G401 (cell line): ENCODE measurements around the gene PEX14. TPM values are rescaled to one million over a fixed set of nuclear protein-coding genes. Genes with fewer than 3 reads are reported as not detected.

Experiments
- DNase-seq: peaks from one replicate; pipeline ENCODE4 v3.0.0-alpha.2; 2015; ENCODE audit warnings: low spot score
- in situ Hi-C: cut with HindIII; loops from 2 replicates; pipeline ENCODE4 v1.10.0; 2016; ENCODE audit warnings: low sequenced_read_pairs, mixed read lengths
- total RNA-seq: library from RNA; depleted of rRNA; stranded (reverse); fragments of >200 nt; shearing (Covaris generic); gene quantifications from 2 replicates; pipeline ENCODE4 v1.2.3, GENCODE V29; 2014

Gene PEX14
- total RNA-seq, 1 experiment from 2014 or later = 34.7 TPM

DNA sequence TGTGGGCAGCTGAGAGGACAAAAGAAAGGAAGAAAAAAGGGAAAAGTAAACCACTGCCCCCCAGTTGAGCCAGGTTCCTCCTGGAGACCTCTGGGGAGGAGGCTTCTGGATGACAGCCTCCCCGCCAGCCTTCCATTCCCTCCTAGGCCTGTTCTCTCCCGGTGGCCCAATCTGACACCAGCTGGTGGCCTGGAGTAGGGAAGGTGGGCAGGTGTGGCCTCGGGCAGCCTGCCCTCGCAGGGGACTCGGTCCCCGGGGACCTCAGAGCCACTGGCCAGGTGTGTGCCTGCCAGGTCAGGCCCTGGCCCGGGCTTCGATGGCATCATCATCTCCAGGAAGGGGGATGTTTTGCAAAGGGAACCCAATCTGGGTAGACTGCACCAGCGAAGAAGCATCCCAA lies 162.7 kb downstream of the PEX14 start:
- DNase-seq = no peak
- in situ Hi-C loops = no loop called here

DNA sequence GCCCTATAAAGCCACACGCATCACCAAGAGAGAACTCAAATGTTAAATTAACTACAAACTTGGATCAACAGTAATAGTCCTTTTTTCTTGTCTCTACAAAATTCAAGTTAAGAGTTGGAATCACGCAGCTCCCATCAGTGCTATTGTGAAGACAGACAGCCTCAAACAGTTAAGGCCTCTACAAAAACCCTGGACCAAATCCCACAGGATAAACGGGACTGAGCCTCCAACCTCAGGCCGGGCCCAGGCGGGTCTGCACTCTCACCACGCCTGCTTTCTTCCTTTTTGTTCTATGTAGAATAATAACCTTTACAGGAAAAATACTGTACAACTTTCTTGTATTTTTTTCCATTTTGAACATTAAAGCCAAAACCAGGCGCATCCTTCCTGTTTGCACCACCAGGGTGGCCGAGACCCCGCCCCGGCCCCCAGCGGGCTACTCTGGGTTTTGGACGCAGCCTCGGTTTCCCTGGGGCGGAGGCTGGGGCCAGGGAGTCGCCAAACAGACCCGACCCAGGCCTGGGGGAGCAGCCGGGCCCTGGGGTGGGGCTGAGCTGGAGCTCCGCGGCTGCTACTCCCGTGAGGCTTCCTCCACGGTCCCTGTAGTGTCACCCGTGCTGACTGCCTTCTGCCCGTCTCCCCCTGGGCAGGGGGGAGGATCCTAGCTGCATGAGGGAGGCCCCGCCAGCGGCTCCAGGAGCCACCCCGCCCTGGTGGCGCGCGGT lies 163.2 kb downstream of the PEX14 start:
- DNase-seq = no peak

GRCh38 chr1:10638559-10639005 lies 163.8 kb downstream of the PEX14 start:
- DNase-seq = no peak
- in situ Hi-C loops = no loop called here

More for the DNA sequence above, 163.2 kb downstream of the PEX14 start:
- in situ Hi-C loops = no loop called here

DNA sequence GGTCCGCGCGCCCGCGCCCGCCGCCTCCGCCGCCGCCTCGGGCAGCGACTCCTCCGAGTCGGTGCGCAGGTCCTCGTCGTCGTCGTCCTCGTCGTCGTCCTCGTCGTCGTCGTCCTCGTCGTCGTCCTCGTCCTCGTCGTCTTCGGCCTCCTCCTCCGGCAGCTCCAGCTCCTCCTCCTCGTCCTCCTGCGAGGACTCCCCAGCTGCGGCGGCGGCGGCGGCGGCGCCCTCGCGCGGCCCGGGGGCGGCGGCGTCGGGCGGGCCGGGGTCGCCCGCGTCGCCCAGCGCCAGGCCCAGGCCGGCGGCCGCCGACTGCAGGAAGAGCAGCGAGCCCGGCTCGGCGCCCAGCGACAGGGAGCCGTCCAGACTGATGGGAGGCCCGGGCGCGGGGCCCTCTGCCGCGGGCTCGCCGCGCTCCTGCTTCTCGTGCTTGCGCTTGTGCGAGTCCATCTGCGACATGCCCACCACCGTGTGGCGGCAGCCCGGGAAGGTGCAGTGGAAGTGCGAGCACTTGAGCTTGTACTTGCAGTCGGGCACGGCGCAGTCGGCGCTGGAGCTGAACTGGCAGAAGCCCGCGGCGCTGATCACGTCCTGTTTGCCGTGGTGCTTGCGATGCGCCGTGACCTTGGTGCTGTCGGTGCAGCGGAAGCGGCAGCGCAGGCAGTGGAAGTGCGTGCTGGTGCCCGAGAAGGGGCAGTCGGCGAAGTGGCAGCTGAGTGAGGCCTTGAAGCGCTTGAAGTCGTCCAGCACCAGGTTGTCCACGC lies 164.4 kb downstream of the PEX14 start:
- no peak for DNase-seq
- in situ Hi-C loops = no loop called here

DNA sequence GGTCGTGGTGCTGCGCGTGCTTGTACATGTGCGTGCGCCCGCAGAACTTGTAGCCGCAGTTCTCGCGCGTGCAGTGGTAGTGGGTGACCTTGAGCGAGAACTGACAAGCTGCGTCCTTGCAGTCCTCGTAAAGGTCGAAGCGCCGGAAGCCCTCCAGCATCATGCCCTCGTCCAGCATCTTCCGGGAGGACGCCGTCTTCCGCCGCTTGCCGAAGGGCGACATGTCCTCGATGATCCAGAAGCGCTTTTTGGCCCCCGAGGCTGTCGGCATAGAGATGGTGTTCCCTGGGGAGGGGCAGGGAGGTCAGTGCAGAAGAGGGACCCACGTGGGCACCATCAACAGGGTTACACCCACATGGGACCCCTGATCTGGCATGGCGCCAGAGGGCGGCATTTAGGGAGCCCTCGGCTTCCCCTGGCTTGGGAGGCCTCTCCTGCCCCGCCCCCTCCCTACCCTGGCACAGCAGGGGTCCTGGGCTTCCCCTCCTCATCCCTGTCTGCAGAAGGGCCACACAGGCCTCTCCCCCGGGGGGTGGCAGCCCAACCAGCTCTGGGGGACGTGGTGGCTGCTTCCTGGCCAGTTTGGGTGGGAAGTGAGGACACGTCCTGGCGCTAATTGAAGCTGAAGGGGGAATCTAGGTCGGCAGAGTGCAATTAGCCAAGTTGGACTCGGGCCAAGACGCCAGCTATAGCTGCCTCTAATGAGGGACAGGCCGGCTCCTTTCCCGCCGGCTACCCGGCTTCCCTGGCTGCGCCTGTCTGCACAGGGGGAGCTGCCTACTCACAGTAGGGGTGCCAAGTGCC lies 165.2 kb downstream of the PEX14 start:
- DNase-seq = peak; percentile 66
- in situ Hi-C loops = no loop called here

- no peak for DNase-seq
- in situ Hi-C loops = no loop called here
These were observed 166.2 kb downstream of the PEX14 start for GRCh38 chr1:10640843-10641553.

DNA sequence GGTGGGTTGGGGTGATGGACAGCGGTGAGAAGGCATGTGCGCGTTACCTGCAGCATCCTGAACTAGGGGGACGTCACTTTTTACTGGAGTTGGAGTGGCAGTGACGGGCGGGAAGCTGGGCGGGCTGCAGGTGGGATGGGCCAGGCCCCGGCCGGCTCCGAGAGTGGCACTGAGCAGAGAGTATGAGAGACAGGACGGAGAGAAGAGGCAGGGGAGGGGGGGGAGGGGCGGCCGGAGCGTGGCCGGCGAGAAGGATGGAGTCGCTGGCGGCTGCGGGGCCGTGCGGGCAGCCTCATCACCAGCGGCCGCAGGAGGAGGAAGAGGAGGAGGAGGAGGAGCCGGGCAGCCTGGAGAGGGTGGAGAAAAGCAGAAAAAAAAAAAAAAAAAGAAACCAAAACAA lies 167.2 kb downstream of the PEX14 start:
- DNase-seq = no peak
- in situ Hi-C loops = no loop called here

- DNase-seq = no peak
These were observed 167.8 kb downstream of the PEX14 start for GRCh38 chr1:10642403-10643080.

DNA sequence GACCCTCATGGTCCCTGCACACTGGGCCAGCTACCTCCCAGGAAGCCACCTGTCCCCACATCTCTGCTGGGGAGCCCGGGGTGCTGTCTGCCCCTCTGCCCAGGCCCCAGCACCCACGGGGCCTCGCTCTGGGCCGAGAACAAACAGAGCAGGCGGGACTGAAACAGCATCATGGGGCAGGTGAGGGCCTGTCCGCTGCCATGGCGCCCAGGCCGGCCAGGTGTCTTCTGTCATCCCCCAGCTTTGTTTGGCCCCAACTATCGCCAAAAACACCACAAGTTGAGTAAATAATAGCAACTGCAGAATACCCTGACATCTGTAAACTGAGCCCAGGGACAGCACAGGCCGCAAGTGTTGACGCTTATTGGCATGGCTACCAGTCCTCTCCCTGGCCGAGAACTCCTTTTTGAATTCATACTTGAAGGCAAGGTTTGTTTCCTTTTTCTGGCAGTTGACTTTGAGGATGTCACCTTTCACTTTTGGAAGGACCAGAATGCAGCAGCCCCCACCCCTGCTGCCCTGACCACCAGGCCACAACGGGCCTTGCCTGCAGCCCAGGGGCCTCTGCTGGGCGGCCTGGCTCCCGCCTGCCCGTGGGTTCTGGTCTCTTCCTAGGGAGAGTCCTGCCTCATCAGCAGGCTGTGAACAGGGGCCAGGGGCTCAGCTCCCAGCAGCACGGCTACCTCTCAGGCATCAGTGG lies 169.0 kb downstream of the PEX14 start:
- in situ Hi-C loops = no loop called here
- DNase-seq = no peak

More at GRCh38 chr1:10642403-10643080, 167.8 kb downstream of the PEX14 start:
- in situ Hi-C loops = no loop called here

GRCh38 chr1:10644307-10645128 lies 169.8 kb downstream of the PEX14 start:
- in situ Hi-C loops = no loop called here

DNA sequence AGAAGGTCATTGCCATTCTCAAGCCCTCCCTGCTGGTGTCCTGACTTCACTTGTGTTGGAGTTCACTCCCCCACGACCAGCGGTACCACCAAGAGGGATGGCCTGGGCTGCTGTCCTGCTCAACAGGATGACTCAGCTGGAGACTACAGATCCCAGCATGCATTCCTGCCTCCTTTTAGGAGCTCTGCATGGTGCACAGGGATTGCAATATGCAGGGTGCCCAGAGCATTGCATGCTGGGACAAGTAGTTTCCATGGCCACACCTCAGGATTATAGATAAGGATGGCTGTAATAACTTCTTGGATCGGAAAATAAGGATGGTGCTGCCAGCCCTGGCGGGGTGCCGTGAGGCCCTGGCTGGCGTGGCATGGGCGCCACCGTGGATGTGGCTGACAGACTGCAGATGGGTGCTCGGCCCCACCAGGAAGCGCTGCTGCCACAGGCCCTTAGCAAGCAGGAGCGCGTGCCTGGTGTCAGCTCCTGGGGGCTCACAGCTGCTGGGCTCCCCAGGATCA lies 171.7 kb downstream of the PEX14 start:
- DNase-seq = no peak
- in situ Hi-C loops = no loop called here

More at GRCh38 chr1:10644307-10645128, 169.8 kb downstream of the PEX14 start:
- DNase-seq = no peak

GRCh38 chr1:10647414-10648170 lies 172.8 kb downstream of the PEX14 start:
- no peak for DNase-seq
- in situ Hi-C loops = no loop called here

DNA sequence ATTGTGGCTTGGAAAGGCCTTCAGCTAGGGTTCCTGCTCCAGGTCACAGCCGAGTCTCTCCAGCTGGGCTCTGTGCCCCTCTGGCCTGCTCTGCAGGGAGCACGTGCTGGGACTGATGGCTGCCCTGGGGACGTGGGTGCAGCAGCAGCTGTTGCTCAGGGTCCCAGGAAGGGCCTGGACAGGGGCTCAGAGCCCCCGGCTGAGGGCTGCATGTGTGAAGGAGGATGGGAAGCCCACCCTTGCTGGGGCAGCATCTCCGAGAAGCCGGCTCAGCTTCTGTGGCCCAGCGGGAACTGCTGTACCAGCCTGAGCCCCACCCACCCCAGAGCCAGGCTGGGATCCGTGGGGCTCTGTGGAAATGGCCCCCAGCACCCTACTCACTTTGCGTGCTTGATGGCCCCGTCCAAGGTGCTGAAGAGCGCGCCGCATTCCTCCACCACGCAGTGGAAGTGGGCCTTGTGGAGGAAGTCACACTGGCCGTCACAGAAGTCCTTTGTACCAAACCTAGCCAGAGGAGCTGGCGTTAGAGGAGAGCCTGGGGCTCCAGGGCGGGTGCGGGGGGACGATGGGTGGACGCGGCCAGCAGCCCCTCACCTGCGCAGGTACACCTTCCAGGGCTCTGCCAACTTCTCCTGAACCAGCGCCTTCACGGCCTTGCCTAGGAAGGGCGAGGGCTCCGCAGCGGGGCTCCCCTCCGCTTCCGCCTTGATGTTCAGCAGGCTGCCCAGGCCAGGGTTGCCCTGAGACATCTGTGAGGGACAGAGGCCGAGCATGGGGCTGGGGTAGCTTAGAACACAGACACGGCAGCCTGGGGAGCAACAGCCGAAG lies 174.2 kb downstream of the PEX14 start:
- DNase-seq = no peak

GRCh38 chr1:10649517-10650201 lies 174.9 kb downstream of the PEX14 start:
- in situ Hi-C loops = no loop called here

More for the DNA sequence above, 174.2 kb downstream of the PEX14 start:
- in situ Hi-C loops = no loop called here

More at GRCh38 chr1:10649517-10650201, 174.9 kb downstream of the PEX14 start:
- no peak for DNase-seq
